Activated gamma-delta T cell (primary cell): ENCODE results near the gene LIPC.

Source experiments
- DNase-seq: peaks from one replicate; lab custom pipeline; 2025; lab: John Stamatoyannopoulos, UW

Gene LIPC

DNA sequence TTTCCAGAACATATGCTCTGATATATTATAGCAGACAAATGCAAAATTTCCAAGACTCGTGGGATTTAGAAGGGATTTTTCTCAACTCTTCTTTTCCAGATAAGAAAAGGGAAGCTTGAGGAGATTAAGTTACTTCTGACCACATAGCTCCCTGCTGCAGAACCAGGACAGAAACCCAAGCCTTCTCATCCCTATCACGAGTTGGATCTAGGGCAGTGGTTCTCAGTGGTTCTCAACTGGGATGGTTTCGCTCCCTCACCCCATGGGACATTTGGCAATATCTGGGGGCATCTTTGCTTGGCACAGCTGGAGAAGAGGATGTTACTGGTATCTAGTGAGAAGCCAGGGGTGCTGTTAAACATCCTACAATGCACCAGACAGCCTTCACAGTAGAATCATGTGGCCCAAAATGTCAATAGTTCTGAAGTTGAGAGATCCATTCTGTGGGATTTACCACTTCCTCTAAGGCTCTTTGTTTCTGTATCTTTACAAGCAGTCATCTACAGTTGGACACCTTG is 64.2 kb downstream of the LIPC start:
- no peak for DNase-seq

DNA sequence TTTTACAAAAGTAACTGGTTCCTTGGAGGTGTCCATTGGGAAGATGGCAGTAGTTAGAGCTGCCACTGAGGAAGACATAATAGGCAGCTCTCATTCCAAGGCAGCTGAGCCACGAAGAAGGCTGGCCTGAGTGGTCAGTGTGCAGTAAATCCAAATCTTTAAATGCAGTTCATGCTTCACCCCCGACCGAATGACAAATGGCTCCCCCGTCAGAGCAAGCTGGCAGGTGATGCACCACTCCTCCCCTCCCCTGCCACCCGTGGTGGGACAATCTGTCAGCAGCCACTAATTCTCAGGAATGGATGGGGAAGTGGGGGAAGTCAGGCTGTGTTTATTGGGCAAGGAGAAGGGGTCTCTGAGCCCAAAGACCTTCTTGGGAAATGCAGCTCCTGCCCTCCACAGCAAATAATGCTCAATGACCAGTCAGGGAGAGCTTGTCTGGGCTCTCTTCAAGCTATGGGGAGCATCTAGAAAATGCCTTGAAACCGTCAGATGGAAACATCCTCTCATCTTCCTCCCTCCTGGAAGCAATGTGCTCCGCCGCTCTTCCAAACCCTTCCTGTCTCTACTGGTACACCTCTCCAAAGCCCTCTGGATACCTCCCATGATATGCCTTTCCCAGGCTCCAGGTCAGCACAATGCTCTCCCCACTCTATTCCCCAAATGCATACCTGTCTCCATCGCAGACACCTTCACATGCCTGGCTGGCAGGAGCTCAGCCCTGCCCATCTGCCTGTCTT is 65.4 kb downstream of the LIPC start:
- DNase-seq: no peak

DNA sequence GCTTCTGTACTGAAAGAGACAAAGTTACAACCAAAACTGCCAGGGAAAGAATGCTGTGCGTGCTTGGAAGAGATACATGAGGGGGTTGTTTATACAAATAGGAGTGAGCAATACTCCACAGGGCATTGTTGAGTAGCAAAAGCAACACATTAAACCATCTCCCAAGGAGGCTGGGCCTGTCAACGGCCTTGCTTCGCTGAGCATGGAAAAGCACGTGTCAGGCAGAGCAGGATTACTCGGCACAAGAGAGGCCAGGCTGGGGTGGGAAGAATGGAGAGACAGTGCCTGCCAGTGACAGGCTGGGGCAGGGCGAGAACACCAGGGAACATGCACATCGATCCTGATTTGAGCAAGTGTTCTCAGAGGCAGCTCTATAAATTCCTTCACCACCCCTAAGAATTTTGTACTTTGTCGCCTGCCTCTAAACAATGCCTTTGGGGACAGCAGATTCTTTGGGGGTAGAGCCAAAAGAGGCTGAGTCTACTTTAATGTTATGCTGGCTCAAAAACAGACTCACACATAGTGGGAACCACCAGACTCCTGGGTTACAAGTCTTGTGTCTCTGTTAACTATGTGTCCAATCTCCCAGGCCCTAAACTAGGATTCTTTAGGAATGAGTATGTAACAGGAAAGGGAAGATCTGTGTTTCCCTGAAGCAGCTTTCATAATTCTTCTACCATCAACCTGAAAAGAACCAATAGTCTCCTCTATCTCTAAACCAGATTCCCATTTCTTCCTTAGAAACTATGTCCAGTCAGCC is 67.2 kb downstream of the LIPC start:
- DNase-seq: no peak

DNA sequence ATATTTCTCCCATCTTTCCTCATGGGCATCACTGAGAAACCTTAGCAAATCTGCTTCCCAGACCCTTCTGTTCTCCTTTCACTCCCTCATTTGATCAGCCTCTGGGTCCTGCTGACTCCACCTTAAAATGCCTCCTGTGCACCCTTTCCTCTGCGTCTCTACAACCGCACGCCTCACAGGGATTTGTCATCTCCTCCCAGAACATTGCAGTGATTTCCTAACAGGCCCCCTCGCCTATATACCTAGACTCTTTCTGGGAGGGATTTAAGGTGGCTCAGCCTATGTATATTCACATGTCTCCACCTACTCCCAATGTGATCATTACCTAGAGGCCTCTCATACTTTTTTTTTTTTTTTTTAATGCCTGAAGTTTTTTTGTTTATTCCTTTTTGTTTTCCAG is 69.2 kb downstream of the LIPC start:
- DNase-seq: no peak

DNA sequence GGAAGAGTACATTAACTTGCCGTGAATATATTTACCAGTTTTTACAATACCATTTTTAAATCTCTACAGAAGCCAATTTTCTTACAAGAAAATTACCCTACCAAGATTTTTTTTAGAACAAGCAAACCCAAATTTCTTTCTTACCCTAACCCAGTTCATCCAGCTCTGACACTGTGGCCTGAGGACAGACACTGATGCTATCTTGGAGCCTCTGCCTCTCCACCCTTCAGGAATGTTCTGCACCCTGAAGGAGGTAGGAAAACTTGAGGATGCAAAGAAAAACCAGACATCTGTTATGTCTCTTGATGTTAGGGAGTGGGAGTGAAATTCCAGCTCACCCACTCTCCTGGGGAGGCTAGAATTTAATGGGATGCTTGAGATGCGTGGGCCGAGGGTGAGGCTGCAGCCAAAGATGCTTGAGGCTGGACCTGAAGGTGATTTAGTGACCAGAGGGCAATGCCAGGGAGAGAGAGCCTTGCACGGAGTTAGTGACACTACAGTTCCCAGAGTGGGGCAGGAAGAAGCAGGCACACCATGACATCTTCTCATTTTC is 69.9 kb downstream of the LIPC start:
- DNase-seq: no peak

DNA sequence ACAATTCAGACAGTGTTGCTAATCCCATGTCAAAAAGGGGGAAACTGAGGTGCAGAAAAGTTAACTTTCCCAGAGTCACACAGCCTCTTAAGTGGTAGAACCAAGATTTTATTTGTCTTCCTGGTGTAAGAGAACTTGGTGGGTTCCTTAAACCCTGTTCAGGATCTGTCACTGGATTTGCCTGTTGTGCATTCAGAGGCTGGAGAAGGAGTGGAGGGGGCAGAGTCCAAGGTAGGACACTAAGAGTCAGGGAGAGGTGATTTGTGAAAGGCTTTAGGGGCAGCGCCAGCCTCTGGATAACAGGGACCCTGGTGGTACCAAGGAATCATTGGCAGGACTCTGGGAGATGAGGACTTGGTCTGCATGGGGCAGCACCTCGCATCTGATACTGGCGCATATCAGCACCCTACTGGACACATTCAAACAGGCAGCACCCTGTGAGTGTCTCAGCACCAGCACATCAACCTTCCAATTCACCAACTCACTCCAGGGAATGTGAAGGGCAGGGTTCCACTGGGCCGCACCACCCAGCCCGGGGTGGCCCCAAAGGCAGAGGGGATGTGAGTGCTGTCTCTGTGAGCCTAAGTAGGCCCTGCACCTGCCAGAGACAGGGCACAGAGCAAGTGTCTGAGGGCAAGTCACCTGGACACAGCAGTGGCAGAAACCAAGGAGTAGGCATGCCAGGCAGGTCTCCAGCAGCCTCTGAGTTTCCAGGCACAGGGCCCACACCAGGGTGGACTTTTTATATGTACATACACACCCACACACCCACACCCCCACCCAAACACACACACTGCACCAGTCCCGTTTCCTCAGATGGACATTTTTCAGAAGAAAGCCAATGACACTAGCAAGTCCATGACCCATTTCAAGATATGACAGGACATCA is 71.6 kb downstream of the LIPC start:
- DNase-seq: no peak

DNA sequence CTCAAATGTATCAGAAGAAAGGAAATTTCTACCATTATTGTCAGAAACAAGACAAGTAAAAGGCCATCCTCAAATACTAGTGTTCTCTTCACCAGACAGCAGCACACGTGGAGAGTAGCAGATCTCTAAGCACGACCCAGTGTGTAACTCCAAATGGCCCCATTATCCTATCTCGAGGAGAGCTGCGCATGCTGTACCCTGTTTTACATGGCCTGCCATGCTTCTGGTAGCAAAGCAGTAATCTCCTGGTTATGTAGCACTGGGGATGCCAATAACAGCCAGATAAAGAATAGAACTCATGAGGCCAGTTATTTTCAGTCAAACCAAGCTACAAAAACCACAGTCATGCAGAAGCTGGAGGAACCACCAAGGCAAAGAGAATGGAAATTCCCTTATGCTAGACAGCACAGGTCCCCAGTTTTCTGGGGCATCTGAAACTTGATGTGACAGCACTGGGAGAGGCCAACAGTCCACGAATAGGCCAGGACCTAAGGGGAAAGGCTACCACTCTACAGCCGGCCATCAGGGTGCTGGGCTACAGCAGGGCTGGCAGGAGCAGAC is 73.0 kb downstream of the LIPC start:
- DNase-seq: no peak

DNA sequence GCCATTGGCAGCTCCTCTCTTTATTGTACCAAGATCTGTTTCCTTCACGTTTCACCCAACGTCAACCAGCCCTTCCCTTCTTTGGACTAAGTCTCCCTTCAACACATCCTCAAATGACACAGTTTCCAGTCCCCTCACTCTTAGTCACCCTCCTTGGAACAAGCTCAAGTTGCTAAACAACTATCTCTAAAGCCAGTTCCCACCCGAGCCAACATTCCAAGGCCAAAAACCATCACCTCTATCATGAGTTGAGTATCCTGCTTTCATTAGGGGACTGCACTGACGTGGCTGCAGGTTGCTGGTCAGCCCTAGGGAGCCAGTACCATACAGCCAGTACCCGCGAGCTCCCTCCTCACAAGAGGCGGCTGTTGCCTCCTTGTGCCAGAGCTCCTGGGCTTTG is 73.8 kb downstream of the LIPC start:
- DNase-seq: no peak

DNA sequence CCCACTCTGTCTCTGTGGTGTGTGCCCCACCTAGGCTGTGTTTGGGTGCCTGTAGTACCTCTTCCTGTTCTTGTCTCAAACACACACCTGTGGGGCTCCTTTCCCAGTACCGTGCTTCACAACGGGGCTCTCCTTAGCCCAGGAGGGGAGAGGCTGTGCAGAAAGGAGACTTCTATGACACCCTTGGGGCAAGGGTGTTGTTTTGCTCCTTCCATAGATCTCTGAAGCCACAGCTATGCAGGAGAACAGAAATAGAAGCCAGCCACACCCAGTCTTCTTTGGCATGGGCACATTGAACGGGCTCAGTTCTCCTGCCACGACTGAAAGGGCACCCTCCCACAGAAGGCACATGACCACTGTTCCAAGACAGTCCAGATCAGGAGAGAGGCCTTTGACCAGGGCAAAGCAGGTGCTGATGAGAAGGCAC is 74.3 kb downstream of the LIPC start:
- no peak for DNase-seq

DNA sequence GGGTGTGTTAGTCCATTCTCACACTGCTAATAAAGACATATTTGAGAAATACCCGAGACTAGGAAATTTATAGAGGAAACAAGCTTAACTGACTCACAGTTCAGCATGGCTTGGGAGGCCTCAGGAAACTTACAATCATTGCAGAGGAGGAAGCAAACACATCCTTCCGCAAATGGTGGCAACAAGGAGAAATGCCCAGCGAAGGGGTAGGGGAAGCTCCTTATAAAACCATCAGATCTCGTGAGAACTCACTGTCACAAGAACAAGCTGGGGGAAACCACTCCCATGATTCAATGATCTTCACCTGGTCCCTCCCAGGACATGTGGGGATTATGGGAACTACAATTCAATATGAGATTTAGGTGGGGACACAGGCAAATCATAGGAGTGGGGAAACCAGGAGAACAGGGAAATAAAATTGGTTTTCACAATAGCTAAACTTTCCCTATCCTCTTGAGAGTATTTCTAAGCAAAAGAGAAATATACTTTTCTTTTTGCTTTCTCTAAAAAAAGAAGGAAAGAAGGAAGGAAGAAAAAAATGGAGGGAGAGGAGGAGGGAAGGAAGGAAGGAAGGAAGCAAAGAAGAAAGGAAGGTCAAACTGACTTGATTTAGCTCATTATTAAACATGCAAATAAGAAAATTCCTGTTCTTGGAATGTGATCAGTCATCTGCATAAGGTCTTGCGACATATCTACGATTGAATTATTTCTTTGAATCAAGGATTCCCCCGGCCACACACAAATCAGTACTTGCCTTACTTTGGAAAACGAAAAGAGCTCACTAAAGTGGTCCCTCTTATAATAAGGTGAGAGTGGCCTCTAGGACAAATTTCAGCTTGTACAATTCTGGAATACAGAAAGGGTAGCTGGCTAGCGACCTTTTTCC is 75.2 kb downstream of the LIPC start:
- DNase-seq: no peak

DNA sequence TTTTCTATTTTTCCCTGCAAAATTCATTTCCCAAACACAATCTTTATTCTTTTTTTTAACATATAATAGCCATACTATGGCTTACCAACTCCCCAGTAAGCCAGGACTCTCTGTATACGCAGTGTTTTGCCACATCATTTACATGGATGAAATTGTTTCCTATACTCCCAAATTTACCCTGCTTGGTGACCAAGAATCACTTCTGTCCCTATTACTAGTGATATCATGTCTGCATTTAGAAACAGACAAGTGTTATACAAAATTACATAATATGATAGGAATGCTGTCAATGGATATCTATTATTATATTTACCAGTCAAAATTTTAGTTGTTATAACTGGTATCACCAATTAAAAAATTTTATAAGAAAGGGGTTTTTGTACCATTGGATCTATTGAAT is 77.8 kb downstream of the LIPC start:
- no peak for DNase-seq

DNA sequence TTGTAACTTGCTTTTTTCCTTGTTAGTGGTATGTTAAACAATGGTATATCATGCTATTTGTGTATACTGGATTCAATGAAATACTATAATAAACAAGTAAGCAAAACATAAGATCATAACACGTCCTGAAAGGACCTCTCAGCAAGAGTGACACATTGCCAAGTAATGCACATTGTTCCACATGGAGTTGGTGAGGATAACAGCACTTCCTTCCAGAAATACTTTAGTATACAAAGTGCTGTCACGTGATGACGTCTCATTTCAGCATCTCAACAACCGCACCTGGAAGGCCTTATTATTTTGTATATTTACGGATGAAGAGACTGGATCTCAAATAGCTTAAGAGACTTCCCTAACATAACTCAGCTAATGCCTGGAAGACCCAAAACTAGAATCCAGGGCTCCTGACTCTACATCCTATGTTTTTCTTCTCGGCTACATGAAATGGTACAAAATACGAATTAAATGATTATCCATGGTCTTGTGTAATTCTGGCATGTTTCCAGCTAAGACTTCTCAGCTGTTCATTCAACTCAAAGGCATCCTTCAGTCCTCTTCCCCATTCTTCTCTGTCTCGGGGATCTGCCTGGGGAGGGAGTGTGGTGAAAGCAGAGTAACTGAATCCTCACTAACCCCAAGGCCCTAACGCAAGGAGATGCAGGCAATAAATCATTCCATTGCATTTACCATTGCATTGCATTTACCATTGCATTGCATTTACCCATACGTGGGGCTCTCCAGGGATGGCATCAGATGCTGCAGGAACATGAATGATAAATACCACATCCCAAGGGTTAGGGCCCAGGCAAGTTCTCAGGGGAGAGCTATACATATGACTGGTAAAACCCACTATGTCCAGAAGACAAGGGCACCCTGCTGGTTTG is 79.2 kb downstream of the LIPC start:
- no peak for DNase-seq

DNA sequence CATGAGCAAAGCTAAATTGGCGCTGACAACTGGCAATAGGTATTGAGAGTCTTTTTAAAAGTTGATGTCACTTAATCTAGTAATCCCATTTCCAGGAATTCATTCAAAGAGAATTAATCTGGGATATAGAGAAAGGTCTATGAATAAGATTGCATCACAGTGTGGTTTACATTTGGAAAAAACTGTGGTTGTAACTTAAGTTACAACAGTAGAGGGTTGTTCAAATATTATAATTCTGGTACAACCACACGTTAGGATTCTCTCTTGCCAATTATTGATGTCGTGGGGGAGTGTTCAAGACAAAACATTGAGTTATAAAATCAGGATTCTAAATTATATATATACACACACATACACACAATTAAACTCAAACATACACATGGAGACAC is 79.8 kb downstream of the LIPC start:
- DNase-seq: no peak

DNA sequence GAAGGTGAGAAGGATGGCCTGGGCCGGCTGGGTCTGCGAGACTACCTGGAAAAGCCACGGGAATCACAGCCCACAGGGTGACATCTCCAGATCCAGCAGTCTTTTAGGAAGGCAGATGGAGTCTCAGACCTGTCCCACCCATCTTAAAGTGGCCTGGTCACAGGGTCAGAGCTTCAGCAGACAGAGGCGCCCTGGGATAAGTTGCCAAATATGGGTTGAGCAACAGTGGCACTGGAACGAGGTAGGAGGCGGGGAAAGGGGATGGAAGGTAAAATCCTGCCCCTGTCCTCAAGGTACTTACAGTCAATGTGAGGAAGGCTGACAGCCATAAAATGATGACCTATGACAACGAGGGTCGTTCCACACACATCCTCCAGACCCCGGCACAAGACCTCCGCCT is 80.7 kb downstream of the LIPC start:
- no peak for DNase-seq

DNA sequence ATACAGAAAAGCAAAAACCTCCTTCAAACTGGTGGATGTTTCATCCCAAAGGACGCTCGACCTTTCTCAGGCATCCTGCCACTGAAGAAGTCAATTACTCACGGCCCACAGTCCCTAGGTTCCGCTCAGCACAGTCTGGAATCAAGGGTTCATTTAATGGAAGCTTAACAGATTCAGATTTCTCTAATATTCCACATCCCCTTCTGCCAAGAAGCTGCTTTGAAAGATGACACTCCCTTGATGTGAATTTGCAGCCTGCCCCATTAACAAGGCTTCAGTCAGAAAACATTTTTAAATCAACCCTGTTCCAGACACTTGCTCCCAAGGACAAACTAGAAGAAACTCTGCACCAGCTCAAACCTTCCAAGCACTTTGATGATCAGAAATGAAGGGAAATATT is 81.2 kb downstream of the LIPC start:
- DNase-seq: no peak

DNA sequence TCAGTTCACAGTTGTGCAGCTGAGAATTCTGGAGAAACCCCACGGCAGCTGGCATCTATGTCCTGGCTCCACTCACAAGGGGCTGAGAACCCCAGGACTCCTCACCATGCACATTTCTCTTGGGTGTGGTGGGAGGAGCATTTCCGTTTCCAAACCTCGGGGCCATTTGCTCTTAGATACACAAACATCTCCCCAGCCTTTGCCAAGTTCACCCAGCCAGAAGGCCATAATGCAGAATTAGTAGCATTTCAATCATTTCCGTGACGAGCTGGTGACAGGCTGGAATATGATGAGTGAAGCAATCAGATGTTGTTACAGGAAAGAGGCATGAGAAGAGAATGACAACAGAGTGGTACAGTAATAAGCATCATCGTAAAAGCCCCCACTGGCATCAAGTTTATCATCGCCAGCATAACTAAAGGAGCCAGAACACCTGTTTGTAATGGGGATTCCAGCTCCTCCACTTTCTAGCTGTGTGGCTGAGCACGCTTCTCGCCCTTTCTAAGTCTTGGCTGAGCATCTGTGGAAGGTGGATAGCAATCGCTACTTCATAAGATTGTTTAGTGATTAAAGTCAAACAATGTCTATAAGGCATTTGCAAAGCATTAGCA is 82.0 kb downstream of the LIPC start:
- DNase-seq: no peak

DNA sequence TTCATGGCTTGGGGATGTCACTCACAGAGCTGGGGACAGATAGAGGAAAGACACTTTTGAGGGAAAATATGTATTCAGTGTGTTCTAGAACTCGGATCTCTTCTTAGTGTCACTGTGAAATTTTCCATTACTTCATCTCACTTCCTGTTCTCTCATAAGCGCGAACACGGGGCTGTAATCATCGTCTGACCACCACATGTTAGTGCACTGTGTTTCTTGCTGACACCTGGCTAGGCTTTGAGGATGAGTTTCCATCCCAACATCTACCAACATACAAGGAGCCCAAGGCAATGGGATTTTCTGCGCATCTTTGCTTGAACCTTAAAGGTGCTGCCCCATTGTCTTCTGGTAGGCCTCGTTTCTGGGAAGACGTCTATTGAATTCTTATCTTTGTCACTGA is 84.0 kb downstream of the LIPC start:
- no peak for DNase-seq

DNA sequence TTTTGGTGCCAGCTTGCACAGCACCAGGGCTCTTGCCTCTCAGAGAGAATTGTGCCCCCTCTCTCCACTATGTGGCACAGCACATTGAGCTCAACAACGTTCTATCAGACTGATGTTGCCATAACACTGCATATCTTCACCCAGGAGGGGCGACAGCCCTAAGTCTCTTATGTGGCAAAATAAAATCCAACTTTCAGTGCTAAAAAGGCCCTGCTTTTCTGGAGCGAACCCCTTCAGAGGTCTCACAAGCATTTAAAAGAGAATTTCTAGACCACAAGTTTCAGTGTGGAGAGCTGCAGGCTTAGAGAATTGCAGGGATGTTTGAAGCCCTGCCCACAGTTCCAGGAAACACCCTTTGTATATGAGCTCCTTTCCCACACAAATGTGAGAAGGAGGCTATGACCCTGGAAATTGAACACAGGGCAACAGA is 85.5 kb downstream of the LIPC start:
- no peak for DNase-seq
